ENCODE measurements around the gene SLC9A9.
"Not testable (repeated sequence)": the region's sequence is repeated elsewhere in the genome, so short reads cannot be mapped to it uniquely, and the experiment has no call there.

The SLC9A9 gene

GRCh38 chr3:143450632-143451031 is 397.6 kb downstream of the SLC9A9 start:
- DNase-seq (ENCODE audit: low read depth): no peak

DNA sequence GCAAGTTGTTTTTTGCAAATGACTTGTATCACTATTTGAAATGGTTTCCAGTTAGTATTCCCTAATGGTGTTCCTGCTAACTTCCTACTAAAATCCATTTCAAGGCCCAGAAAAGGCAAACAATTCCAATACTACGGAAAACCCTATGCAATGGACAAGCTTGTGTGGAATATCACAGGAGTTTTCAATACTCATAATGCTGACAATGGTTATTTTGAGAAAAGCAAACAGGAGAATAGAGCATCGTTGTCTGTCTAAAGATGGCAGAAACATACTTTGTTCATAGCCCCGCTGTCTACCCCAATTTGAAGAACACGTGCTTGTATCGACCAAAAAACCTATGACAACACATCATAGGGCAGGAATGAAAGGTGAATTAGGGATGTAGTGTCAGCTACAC is 400.8 kb downstream of the SLC9A9 start:
- no peak for DNase-seq (ENCODE audit: low read depth)

DNA sequence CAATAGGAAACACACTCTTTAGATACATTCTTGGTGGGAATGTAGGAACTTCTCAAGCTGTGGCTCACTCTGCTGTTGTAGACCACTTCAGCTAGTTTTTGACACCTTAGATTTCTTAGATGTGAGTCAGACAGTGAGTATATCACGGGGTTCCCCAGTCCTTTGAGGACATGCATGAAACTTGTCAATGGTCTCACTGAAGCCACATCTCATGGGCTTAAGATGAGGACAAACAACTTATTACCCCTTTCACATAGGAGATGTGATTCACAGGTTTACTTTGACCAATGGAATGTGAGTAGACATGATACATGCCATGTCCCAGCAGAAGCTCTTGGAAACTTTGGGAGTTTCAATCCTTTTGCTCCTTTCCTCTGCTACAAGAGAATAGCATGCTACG is 403.1 kb downstream of the SLC9A9 start:
- no peak for DNase-seq (ENCODE audit: low read depth)

GRCh38 chr3:143443851-143444331 is 404.4 kb downstream of the SLC9A9 start:
- DNase-seq (ENCODE audit: low read depth): peak; percentile 86

DNA sequence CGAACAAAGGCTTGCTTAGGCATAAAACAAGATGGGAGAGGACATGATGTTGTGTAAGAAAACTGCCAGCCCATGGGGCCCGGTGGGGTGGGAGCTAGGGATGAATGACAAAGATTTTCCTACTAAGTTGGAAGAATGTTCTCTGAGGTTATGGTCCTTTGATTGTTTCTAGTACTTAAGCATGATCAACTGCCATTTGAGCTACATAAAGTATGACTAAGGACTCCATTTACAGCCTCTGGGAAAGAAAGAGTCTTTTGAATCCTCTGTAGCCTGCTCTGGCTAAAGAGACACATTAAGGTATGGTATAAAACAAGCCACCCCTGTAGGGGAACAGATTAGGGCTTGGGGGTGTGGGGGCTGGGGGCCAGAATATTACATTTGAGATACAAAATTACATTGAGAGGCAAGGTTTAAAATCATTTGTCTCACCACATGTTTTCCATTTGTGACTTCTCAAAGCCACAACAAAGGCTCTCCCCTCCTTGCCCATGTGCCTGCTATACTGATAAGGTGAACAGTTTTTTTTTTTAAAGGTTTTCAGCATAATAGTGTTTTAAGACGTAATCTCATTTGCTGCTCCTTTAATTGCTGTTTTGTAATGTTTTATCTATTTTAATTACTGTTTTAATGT is 405.3 kb downstream of the SLC9A9 start:
- no peak for DNase-seq (ENCODE audit: low read depth)

- no peak for DNase-seq (ENCODE audit: low read depth)
Observed at GRCh38 chr3:143441516-143442171, 406.6 kb downstream of the SLC9A9 start.

- no peak for DNase-seq (ENCODE audit: low read depth)
Observed at GRCh38 chr3:143439817-143440216, 408.5 kb downstream of the SLC9A9 start.

- no peak for DNase-seq (ENCODE audit: low read depth)
Observed at GRCh38 chr3:143437405-143437804, 410.9 kb downstream of the SLC9A9 start.

GRCh38 chr3:143436231-143436930 is 411.9 kb downstream of the SLC9A9 start:
- peak; percentile 22 for DNase-seq (ENCODE audit: low read depth)

DNA sequence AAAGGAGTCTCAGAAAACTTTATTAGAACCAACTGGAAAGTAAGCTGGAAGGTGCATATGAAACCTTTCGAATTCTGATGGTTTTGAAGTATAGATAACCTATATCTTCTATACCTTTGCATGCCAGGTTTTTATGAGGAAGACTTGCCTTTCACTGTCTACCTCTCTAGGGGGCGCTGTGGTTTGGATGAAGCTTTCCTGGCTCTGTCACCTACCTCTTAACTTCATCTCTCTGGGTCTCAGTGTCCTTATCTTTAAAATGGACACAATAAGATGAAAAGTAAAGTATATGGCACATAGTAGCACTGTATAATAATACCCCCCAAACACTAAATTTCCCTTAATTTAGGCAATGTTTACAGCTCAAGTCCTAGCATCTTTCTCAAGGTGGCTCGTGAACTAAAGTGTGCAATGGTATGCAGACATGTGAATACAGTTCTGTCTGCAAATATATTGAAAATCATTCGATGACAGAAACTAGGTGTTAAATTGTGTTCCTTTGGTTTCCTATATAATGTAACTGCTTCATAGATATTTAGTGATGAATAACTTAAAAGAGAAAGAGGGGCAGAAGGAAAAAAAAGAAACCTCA is 414.4 kb downstream of the SLC9A9 start:
- DNase-seq (ENCODE audit: low read depth): no peak

DNA sequence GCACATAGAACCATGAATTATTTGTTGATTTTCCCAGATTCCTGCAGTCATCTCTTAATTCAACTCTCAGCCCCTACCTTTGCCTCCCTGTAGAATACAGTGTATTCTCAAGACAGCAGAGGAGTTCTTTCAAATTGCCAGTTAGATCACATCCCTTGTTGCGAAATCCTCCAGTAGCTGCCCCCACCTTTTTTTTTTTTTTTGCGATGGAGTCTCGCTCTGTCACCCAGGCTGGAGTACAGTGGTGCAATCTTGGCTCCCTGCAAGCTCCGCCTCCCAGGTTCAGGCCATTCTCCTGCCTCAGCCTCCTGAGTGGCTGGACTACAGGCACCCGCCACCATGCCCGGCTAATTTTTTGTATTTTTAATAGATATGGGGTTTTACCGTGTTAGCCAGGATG is 417.0 kb downstream of the SLC9A9 start:
- not testable (repeated sequence) for DNase-seq (ENCODE audit: low read depth)

GRCh38 chr3:143430568-143430967 is 417.7 kb downstream of the SLC9A9 start:
- DNase-seq (ENCODE audit: low read depth): no peak

DNA sequence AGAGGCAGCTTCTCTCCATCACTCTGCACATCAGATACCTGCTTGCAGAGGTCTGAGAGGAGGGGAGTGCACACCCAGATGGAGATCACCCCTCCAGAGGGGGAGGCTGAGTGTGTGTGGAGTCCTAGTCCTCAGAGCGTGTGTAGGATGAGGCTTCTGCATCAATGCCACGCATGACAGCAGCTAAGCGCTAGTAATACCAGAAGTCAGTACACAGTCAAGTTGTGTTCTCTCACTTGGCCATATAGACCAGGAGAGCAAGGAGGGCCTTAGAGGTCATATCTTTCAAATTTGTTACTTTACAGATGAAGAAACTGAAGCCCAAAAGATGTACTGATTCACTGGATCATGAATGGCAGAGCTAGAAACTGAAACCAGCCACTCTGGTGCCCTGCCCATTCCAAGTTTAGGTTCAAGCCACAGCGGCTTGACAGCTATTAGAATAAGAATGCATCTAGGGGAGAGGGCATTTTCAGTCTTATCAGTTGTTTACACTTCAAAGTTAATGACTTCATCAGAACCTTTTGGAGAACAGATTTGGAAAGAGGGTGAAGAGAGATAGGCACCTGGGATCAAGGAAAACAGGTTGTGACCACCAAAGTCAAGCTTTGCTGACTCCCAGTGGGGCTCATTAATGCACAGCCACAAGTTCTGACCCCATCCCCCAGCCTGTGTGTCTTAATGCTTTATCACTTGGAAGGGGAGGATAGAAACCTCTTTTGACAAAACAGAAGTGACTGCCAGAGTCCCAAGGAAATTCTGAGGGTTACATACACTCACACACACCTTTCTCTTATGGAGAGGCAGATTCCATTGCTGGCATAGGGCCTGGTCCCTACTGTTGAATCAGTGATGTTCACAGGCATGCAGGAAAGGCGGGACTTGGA is 418.4 kb downstream of the SLC9A9 start:
- DNase-seq (ENCODE audit: low read depth): no peak

- DNase-seq (ENCODE audit: low read depth): no peak
Observed at GRCh38 chr3:143428294-143428693, 420.0 kb downstream of the SLC9A9 start.

DNA sequence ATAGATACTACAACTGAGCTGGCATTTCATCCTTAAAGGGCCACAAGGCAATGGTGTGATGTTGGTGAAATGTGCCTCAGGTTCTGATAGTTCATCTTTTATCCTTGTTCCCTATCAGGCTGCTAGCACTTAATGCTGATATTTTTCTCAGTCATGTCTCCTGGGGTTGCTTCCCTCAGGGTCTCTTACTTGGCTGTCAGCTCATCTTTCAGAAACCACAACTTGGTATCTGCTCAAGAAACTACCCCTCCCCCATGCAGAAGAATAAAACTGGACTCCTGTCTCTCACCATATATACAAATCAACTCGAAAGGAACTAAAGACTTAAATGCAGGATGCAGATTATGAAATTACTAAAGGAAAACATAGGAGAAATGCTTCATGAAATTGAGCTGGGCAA is 420.6 kb downstream of the SLC9A9 start:
- no peak for DNase-seq (ENCODE audit: low read depth)

- no peak for DNase-seq (ENCODE audit: low read depth)
Observed at GRCh38 chr3:143424874-143425273, 423.4 kb downstream of the SLC9A9 start.

DNA sequence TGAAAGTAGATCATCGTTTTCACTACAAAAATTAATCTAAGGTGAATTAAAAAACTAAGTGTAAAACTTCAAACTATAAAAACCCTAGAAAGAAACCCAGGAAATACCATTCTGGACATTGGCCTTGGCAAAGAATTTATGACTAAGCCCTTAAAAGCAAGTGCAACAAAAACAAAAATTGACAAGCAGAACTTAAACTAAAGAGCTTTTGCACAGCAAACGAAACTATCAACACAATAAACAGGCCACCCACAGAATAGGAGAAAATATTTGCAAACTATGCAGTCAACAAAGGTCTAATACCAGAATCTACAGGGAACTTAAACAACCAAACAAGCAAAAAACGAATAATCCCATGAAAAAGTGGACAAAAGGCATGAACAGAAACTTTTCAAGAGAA is 426.7 kb downstream of the SLC9A9 start:
- DNase-seq (ENCODE audit: low read depth): no peak

DNA sequence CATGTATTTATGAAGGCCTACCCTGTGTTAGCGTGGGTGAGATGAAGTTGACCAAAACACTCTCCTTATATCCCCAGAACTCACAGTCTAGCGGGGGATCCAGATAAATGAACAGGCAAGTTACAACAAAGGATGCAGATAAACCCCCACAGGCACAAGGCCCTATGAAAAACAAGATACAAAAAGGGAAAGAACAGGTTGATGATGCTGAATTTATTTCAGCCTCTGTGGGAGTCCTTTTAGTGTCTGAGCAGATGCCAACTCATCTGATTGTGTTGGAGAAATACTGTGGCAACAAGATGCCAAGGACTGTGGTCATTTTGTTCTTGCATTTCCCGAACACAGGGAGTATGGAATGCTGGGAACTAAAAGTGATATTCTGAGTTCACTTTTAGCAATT is 428.7 kb downstream of the SLC9A9 start:
- DNase-seq (ENCODE audit: low read depth): no peak

GRCh38 chr3:143418391-143418790 is 429.9 kb downstream of the SLC9A9 start:
- no peak for DNase-seq (ENCODE audit: low read depth)

GRCh38 chr3:143416229-143416628 is 432.0 kb downstream of the SLC9A9 start:
- DNase-seq (ENCODE audit: low read depth): no peak

DNA sequence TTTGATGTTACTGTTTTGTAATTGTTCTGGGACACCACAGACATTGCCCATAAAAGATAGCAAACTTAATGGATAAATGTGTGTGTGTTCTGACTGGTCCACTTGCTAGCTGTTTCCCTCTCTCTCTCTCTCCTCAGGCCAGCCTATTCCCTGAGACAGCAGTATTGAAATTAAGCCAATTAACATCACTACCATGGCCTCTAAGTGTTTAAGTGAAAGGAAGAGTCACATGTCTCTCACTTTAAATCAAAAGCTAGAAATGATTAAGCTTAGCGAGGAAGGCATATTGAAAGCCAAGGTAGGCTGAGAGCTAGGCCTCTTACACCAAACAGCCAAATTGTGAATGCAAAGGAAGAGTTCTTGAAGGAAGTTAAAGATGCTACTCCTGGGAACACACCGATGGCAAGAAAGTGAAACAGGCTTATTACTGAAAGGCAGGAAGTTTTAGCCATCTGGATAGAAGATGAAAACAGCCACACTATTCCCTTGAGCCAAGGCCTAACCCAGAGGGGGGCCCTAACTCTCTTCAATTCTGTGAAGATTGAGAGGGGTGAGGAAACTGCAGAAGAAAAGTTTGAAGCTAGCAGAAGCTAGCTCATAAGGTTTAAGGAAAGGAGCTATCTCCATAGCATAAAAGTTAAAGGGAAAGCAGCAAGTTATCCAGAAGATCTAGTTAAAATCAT is 433.6 kb downstream of the SLC9A9 start:
- DNase-seq (ENCODE audit: low read depth): no peak

Measured in GM04503 (cell line).